Mesothelial cell of epicardium (in vitro differentiated cells): ENCODE measurements around the gene MAPK14. TPM values are rescaled to one million over a fixed set of nuclear protein-coding genes. Genes with fewer than 3 reads are reported as not detected.

ENCODE experiments used
- DNase-seq, 2 experiments: peaks; one replicate each; pipeline ENCODE4 v3.0.0; 2021; ENCODE audit warnings: low spot score in 2 of 2; ENCODE audit not compliant: unreplicated experiment in 2 of 2
- H3K27ac Mint-ChIP-seq: 2 replicates; pipeline ENCODE4 v1.8.0; 2021; ENCODE audit warnings: mixed read lengths
- H3K27me3 Mint-ChIP-seq: 2 replicates; pipeline ENCODE4 v1.8.0; 2021; ENCODE audit warnings: low read depth, mixed read lengths
- H3K36me3 Mint-ChIP-seq: 2 replicates; pipeline ENCODE4 v1.8.0; 2021; ENCODE audit warnings: mixed read lengths
- H3K4me1 Mint-ChIP-seq: 2 replicates; pipeline ENCODE4 v1.8.0; 2021; ENCODE audit warnings: mixed read lengths
- H3K4me3 Mint-ChIP-seq: 2 replicates; pipeline ENCODE4 v1.8.0; 2021; ENCODE audit warnings: mild to moderate bottlenecking, moderate library complexity, mixed read lengths
- H3K9me3 Mint-ChIP-seq: 2 replicates; pipeline ENCODE4 v1.8.0; 2021; ENCODE audit warnings: mixed read lengths
- total RNA-seq: library from RNA; stranded (reverse); gene quantifications from 3 replicates; pipeline ENCODE4 v1.2.1, GENCODE V29; 2021
- TF ChIP-seq, protein P1 (sequence below): fragments of 200-600 bp; sonication (generic); IDR thresholded peaks from one replicate; pipeline ENCODE4 v1.5.0; 2021; ENCODE audit warnings: antibody characterized with exemption; ENCODE audit not compliant: unreplicated experiment

Gene MAPK14
- total RNA-seq, 1 donor from 2014 or later: 54.8 TPM

- H3K9me3 Mint-ChIP-seq: no peaks in the 10 kb centered on the region
- no peak for DNase-seq
- TF ChIP-seq, protein P1, sequence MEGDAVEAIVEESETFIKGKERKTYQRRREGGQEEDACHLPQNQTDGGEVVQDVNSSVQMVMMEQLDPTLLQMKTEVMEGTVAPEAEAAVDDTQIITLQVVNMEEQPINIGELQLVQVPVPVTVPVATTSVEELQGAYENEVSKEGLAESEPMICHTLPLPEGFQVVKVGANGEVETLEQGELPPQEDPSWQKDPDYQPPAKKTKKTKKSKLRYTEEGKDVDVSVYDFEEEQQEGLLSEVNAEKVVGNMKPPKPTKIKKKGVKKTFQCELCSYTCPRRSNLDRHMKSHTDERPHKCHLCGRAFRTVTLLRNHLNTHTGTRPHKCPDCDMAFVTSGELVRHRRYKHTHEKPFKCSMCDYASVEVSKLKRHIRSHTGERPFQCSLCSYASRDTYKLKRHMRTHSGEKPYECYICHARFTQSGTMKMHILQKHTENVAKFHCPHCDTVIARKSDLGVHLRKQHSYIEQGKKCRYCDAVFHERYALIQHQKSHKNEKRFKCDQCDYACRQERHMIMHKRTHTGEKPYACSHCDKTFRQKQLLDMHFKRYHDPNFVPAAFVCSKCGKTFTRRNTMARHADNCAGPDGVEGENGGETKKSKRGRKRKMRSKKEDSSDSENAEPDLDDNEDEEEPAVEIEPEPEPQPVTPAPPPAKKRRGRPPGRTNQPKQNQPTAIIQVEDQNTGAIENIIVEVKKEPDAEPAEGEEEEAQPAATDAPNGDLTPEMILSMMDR: no peak
- peaks cover 3% of the 10 kb centered on the region for H3K27me3 Mint-ChIP-seq
- peaks cover 9% of the 10 kb centered on the region for H3K4me1 Mint-ChIP-seq
- H3K36me3 Mint-ChIP-seq: no peaks in the 10 kb centered on the region
- H3K4me3 Mint-ChIP-seq: no peak overlapping the region
- H3K27ac Mint-ChIP-seq: no peak overlapping the region
Measured at GRCh38 chr6:36124881-36125280, 97.3 kb downstream of the MAPK14 start.

DNA sequence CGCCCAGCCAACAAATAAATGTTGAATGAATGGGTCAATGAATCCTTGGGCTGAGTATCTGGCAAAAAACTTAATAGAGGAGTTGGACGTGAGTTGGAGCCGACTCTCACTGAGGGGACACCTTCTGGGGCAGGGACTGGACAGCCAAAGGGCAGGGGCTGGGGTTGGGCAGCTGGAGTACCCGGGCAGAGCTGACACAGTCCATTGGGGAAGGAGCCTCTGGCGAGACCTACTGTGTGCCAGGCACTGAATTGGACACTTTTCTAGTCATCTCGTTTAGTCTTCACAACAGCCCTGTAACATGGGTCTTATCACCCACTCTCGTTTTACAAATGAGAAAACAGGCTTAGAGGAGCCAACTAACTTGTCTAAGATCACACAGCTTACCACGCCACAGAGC, 98.0 kb downstream of the MAPK14 start:
- TF ChIP-seq, protein P1: no peak
- H3K4me3 Mint-ChIP-seq: no peak overlapping the region
- H3K27me3 Mint-ChIP-seq: peaks cover 4% of the 10 kb centered on the region
- no peaks in the 10 kb centered on the region for H3K36me3 Mint-ChIP-seq
- H3K27ac Mint-ChIP-seq: no peak overlapping the region
- peaks cover 10% of the 10 kb centered on the region for H3K4me1 Mint-ChIP-seq
- DNase-seq: no peak
- no peaks in the 10 kb centered on the region for H3K9me3 Mint-ChIP-seq

- Mint-ChIP-seq H3K4me1 (peaks cover 11% of the 10 kb centered on the region), H3K27me3 (peaks cover 4% of the 10 kb centered on the region), H3K9me3 (no peaks in the 10 kb centered on the region), H3K4me3 (no peak overlapping the region), H3K27ac (no peak overlapping the region), H3K36me3 (no peaks in the 10 kb centered on the region)
- no peak for DNase-seq
- TF ChIP-seq, protein P1: no peak
Measured at GRCh38 chr6:36126121-36126520, 98.5 kb downstream of the MAPK14 start.

DNA sequence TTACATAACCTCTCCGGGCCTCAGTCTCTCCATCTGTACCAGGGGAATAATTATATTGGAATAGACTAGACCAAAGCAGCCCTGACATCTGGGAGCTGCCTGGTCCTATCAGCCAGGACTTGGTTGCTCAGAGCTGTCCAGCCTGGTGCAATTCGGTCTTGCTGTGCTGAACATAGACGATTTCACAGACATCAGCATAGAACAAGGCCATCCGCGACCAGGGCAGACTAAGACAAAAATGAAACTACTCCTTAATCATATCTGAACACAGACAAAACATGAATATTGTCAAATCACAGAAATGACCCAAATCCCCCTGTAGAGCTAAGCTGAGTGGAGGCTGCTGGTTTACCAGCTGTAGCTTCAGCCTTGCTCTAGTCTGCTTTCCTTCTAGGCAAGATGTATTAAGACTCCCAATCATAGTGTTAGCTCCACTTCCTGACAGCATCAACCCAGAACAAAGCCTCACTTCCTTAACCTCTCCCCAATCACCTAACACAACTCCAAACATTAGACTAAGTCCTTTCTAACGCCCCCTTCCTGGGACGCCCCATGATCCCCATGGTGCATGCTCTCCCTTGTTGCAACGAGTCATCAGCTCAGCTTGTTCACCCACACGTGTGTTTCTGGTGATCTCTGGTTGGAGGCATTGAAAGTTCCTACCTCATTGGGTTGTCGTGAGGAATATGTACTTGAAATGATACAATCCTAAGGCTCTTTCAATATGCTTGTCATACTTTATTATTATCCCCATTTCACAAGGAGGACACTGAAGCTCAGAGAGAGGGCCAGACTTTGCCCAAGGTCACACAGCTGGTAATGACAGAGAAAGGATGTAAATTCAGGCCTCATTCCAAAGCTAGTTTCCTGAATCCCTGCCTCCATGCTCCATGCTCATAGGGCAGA, 99.2 kb downstream of the MAPK14 start:
- Mint-ChIP-seq H3K27me3 (peaks cover 4% of the 10 kb centered on the region), H3K27ac (no peak overlapping the region), H3K4me3 (no peak overlapping the region), H3K9me3 (no peaks in the 10 kb centered on the region), H3K36me3 (no peaks in the 10 kb centered on the region), H3K4me1 (peaks cover 14% of the 10 kb centered on the region)
- TF ChIP-seq, protein P1: no peak
- no peak for DNase-seq

GRCh38 chr6:36127462-36128016, 99.9 kb downstream of the MAPK14 start:
- no peaks in the 10 kb centered on the region for H3K9me3 Mint-ChIP-seq

More at GRCh38 chr6:36127462-36128016, 99.9 kb downstream of the MAPK14 start:
- no peak for DNase-seq
- H3K36me3 Mint-ChIP-seq: no peaks in the 10 kb centered on the region
- no peak overlapping the region for H3K27ac Mint-ChIP-seq
- H3K4me3 Mint-ChIP-seq: no peak overlapping the region
- peaks cover 4% of the 10 kb centered on the region for H3K27me3 Mint-ChIP-seq
- H3K4me1 Mint-ChIP-seq: peaks cover 22% of the 10 kb centered on the region
- TF ChIP-seq, protein P1: no peak
